K562 (cell line): ENCODE measurements around the gene CBY2. TPM values are rescaled to one million over a fixed set of nuclear protein-coding genes. Genes with fewer than 3 reads are reported as not detected.

Source experiments
- ZNF318 ChIP-seq, 2 experiments: fragments of 450-650 bp; IDR thresholded peaks; 2 replicates each; pipeline ENCODE4 v1.6.1; 2016; ENCODE audit warnings: mild to moderate bottlenecking in 2 of 2, borderline replicate concordance in 1 of 2, low read depth in 1 of 2, moderate library complexity in 1 of 2
- polyA plus RNA-seq, 8 experiments: library from polyadenylated mRNA; depleted of rRNA in 4 of 8; stranded (reverse) in 5 of 8; unstranded in 3 of 8; fragments of >200 nt; fragmentation: Nextera tagmentation in 2 of 8; fragmentation: Illumina TruSeq in 1 of 8; extraction: Ambion mirVana in 2 of 8; extraction: Trizol in 1 of 8; gene quantifications; 2 replicates each; pipeline versions ENCODE4 v1.2.1 to v1.2.3, GENCODE V29; 2011 to 2014; ENCODE audit warnings: inconsistent platforms in 1 of 8, missing spikeins in 1 of 8
- total RNA-seq, 7 experiments: library from RNA; depleted of rRNA in 6 of 7; stranded (reverse); fragments of >200 nt in 6 of 7; fragmentation: Illumina TruSeq in 2 of 7; extraction: Trizol in 2 of 7; gene quantifications; 2 replicates each; pipeline versions ENCODE4 v1.2.1 to v1.2.3, GENCODE V29; 2011 to 2021; ENCODE audit warnings: low replicate concordance in 1 of 7

Gene CBY2
- total and polyA plus RNA-seq, 9 of the 15 experiments (the other 6 are each of a cell fraction or from before 2014, with no cell fraction given): 0.09 TPM; not detected in 8

- TF ChIP-seq ZNF318 (IDR thresholded peaks at IDR 0.05; ENCODE audit: borderline replicate concordance in 1 of 2, low read depth in 1 of 2): no peak
Measured at GRCh38 chr13:45721203-45721731, 19.1 kb downstream of the CBY2 start (continued).
